OCI-LY3 (cell line): Measurements from ENCODE around the gene CAMTA1.

ENCODE experiments used
- H2AFZ ChIP-seq: fragments of 200-600, 300-600 bp; shearing (Covaris generic); 2 replicates; pipeline ENCODE4 v1.6.0; 2014; ENCODE audit warnings: antibody characterized with exemption, low read depth, low read length
- H3K27ac ChIP-seq: fragments of 200-600, 300-600 bp; sonication (generic); 2 replicates; pipeline ENCODE4 v1.5.1; 2014; ENCODE audit warnings: mild to moderate bottlenecking, low read length, moderate library complexity, mixed read lengths
- H3K27me3 ChIP-seq: fragments of 200-600, 300-600 bp; sonication (generic); 2 replicates; pipeline ENCODE4 v1.6.1; 2014; ENCODE audit warnings: low read depth, low read length, mixed read lengths
- H3K36me3 ChIP-seq: fragments of 200-600, 300-600 bp; sonication (generic); replicated peaks from 2 replicates; pipeline ENCODE3; 2014; ENCODE audit warnings: low read depth, low read length, mixed read lengths
- H3K4me1 ChIP-seq: fragments of 300-600, 200-600 bp; sonication (generic); 2 replicates; pipeline ENCODE4 v1.6.1; 2014; ENCODE audit warnings: low read length, mixed read lengths
- H3K4me2 ChIP-seq: fragments of 200-600, 300-600 bp; sonication (generic); 2 replicates; pipeline ENCODE4 v1.6.1; 2014; ENCODE audit warnings: low read length, mixed read lengths
- H3K4me3 ChIP-seq: fragments of 300-600, 200-600 bp; sonication (generic); 2 replicates; pipeline ENCODE4 v1.5.1; 2014; ENCODE audit warnings: antibody characterized with exemption, mild to moderate bottlenecking, low read length, moderate library complexity
- H3K79me2 ChIP-seq: fragments of 300-600, 200-600 bp; shearing (Covaris generic); 2 replicates; pipeline ENCODE4 v1.6.1; 2014; ENCODE audit warnings: mild to moderate bottlenecking, low read length, mixed read lengths
- H3K9ac ChIP-seq: fragments of 300-600, 200-600 bp; shearing (Covaris generic); 2 replicates; pipeline ENCODE4 v1.6.0; 2014; ENCODE audit warnings: mild to moderate bottlenecking, low read length, moderate library complexity
- H3K9me3 ChIP-seq: fragments of 200-600, 300-600 bp; shearing (Covaris generic); 2 replicates; pipeline ENCODE4 v1.6.1; 2014; ENCODE audit warnings: low read length, mixed read lengths; ENCODE audit not compliant: insufficient read depth
- H4K20me1 ChIP-seq: fragments of 200-600, 300-600 bp; sonication (generic); 2 replicates; pipeline ENCODE4 v1.6.1; 2016; ENCODE audit warnings: low read length, mixed read lengths; ENCODE audit not compliant: insufficient read depth
- CTCF ChIP-seq: fragments of 200-600, 300-600 bp; sonication (generic); IDR thresholded peaks from 2 replicates; pipeline ENCODE4 v1.5.1; 2014; ENCODE audit warnings: antibody characterized with exemption, low read length, low read depth
- EZH2phosphoT487 ChIP-seq: fragments of 200-600 bp; shearing (Covaris generic); IDR thresholded peaks from 2 replicates; pipeline ENCODE4 v1.6.1; 2018; ENCODE audit warnings: antibody characterized with exemption, mixed run types, low read depth

Gene CAMTA1

GRCh38 chr1:7113136-7113535 is 327.9 kb downstream of the CAMTA1 start:
- Histone ChIP-seq H4K20me1 (no peaks in the 10 kb centered on the region), H3K79me2 (no peaks in the 10 kb centered on the region), H3K9ac (no peak overlapping the region), H3K27me3 (peaks cover 23% of the 10 kb centered on the region; the same call in 1 of the 2 replicates), H3K4me2 (no peak overlapping the region), H3K27ac (no peak overlapping the region), H2AFZ (no peak overlapping the region), H3K4me3 (no peak overlapping the region), H3K9me3 (no peaks in the 10 kb centered on the region), H3K4me1 (peaks cover 7% of the 10 kb centered on the region), H3K36me3 (no peaks in the 10 kb centered on the region)
- TF ChIP-seq CTCF: no peak

- H4K20me1 ChIP-seq: no peaks in the 10 kb centered on the region
- H3K9me3 ChIP-seq: no peaks in the 10 kb centered on the region
- TF ChIP-seq CTCF (no peak), EZH2phosphoT487 (no peak)
- no peak overlapping the region for H3K4me2 ChIP-seq
- no peaks in the 10 kb centered on the region for H3K36me3 ChIP-seq
- H2AFZ ChIP-seq: no peak overlapping the region
- H3K4me3 ChIP-seq: no peak overlapping the region
- H3K27me3 ChIP-seq: peaks cover 21% of the 10 kb centered on the region; the same call in 1 of the 2 replicates
- H3K27ac ChIP-seq: no peak overlapping the region
- H3K9ac ChIP-seq: no peak overlapping the region
- H3K4me1 ChIP-seq: peaks cover under 1% of the 10 kb centered on the region; the same call in 1 of the 2 replicates
- no peaks in the 10 kb centered on the region for H3K79me2 ChIP-seq
Observed at GRCh38 chr1:7113822-7114221, 328.6 kb downstream of the CAMTA1 start.

- Histone ChIP-seq H3K4me3 (no peak overlapping the region), H3K27ac (no peak overlapping the region), H3K27me3 (peaks cover 10% of the 10 kb centered on the region; the same call in 1 of the 2 replicates), H3K4me2 (no peak overlapping the region), H3K9ac (no peak overlapping the region), H3K9me3 (no peaks in the 10 kb centered on the region), H3K36me3 (no peaks in the 10 kb centered on the region), H3K79me2 (no peaks in the 10 kb centered on the region), H2AFZ (no peak overlapping the region), H3K4me1 (no peaks in the 10 kb centered on the region), H4K20me1 (no peaks in the 10 kb centered on the region)
- TF ChIP-seq CTCF: no peak
- TF ChIP-seq EZH2phosphoT487: no peak
Observed at GRCh38 chr1:7116001-7116400, 330.7 kb downstream of the CAMTA1 start.

GRCh38 chr1:7117399-7118281 is 332.4 kb downstream of the CAMTA1 start:
- H3K4me2 ChIP-seq: no peak overlapping the region
- H3K36me3 ChIP-seq: no peaks in the 10 kb centered on the region
- no peaks in the 10 kb centered on the region for H4K20me1 ChIP-seq
- no peaks in the 10 kb centered on the region for H3K9me3 ChIP-seq
- H3K4me1 ChIP-seq: no peaks in the 10 kb centered on the region
- H3K27ac ChIP-seq: no peak overlapping the region
- no peak overlapping the region for H3K4me3 ChIP-seq
- TF ChIP-seq EZH2phosphoT487 (no peak), CTCF (no peak)
- no peaks in the 10 kb centered on the region for H3K79me2 ChIP-seq
- peaks cover 8% of the 10 kb centered on the region; the same call in 1 of the 2 replicates for H3K27me3 ChIP-seq
- no peak overlapping the region for H3K9ac ChIP-seq
- no peak overlapping the region for H2AFZ ChIP-seq
